HepG2 (cell line): ENCODE measurements around the gene ZNFX1. TPM values are rescaled to one million over a fixed set of nuclear protein-coding genes. Genes with fewer than 3 reads are reported as not detected.

Experiments
- AFF4 ChIP-seq: sonication (generic); formaldehyde crosslinking; IDR thresholded peaks from 2 replicates; pipeline ENCODE4 v1.4.0; 2020; ENCODE audit warnings: missing genetic modification reagents
- ARNT ChIP-seq: fragments of 450-650 bp; IDR thresholded peaks from 2 replicates; pipeline ENCODE4 v1.6.1; 2017
- ATM ChIP-seq: fragments of 450-650 bp; IDR thresholded peaks from 2 replicates; pipeline ENCODE4 v1.7.1; 2017; ENCODE audit warnings: mild to moderate bottlenecking, borderline replicate concordance
- FOXK1 ChIP-seq: sonication (generic); formaldehyde crosslinking; IDR thresholded peaks from 2 replicates; pipeline ENCODE4 v1.4.0; 2020; ENCODE audit warnings: low read depth, missing genetic modification reagents, borderline replicate concordance
- JARID2 ChIP-seq: sonication (generic); formaldehyde crosslinking; IDR thresholded peaks from 2 replicates; pipeline ENCODE4 v1.8.1; 2023; ENCODE audit warnings: missing genetic modification reagents, inconsistent platforms; ENCODE audit not compliant: insufficient replicate concordance
- MLX ChIP-seq: IDR thresholded peaks from 2 replicates; pipeline ENCODE4 v1.6.1; 2016
- NBN ChIP-seq: fragments of 450-650 bp; conservative IDR thresholded peaks from 2 replicates; pipeline ENCODE4 v1.6.1; 2017
- NR2F2 ChIP-seq: IDR thresholded peaks from 2 replicates; pipeline ENCODE4 v1.6.1; 2012; ENCODE audit warnings: low read depth, inconsistent platforms, borderline replicate concordance
- POGZ ChIP-seq: sonication (generic); formaldehyde crosslinking; IDR thresholded peaks from 2 replicates; pipeline ENCODE4 v1.4.0; 2020; ENCODE audit warnings: mild to moderate bottlenecking, missing genetic modification reagents
- SAFB2 ChIP-seq: sonication (generic); formaldehyde crosslinking; IDR thresholded peaks from 2 replicates; pipeline ENCODE4 v1.5.1; 2020; ENCODE audit warnings: missing genetic modification reagents, low read depth, mild to moderate bottlenecking, borderline replicate concordance
- SAP130 ChIP-seq: IDR thresholded peaks from 2 replicates; pipeline ENCODE4 v1.6.1; 2016; ENCODE audit warnings: low read depth
- SOX5 ChIP-seq: IDR thresholded peaks from 2 replicates; pipeline ENCODE4 v1.6.1; 2016; ENCODE audit warnings: borderline replicate concordance
- ZNF124 ChIP-seq: sonication (generic); formaldehyde crosslinking; IDR thresholded peaks from 2 replicates; pipeline ENCODE4 v1.4.0; 2020; ENCODE audit warnings: missing genetic modification reagents
- ZNF550 ChIP-seq: sonication (generic); formaldehyde crosslinking; IDR thresholded peaks from 2 replicates; pipeline ENCODE4 v1.4.0; 2020; ENCODE audit warnings: mild to moderate bottlenecking, missing genetic modification reagents, borderline replicate concordance
- ZNF75D ChIP-seq: sonication (generic); formaldehyde crosslinking; IDR thresholded peaks from 2 replicates; pipeline ENCODE4 v1.8.1; 2023; ENCODE audit warnings: missing genetic modification reagents, mild to moderate bottlenecking, borderline replicate concordance
- polyA plus RNA-seq, 8 experiments: library from polyadenylated mRNA; depleted of rRNA in 3 of 8; stranded (reverse) in 7 of 8; unstranded in 1 of 8; fragments of >200 nt; fragmentation: Illumina TruSeq in 4 of 8; extraction: Trizol in 4 of 8; gene quantifications; 2 replicates each; pipeline versions ENCODE4 v1.2.1 to v1.2.3, GENCODE V29; 2011 to 2016; ENCODE audit warnings: low read depth in 4 of 8, missing spikeins in 1 of 8, mixed read lengths in 1 of 8; ENCODE audit not compliant: insufficient read depth in 1 of 8
- total RNA-seq, 5 experiments: library from RNA; depleted of rRNA; stranded (reverse); fragments of >200 nt; fragmentation: Illumina TruSeq; extraction: Trizol; gene quantifications; 2 replicates each; pipeline ENCODE4 v1.2.3, GENCODE V29; 2016; ENCODE audit warnings: low read depth in 1 of 5
- TF ChIP-seq, protein P1 (sequence below): sonication (generic); formaldehyde crosslinking; conservative IDR thresholded peaks from 2 replicates; pipeline ENCODE4 v1.8.0; 2022; ENCODE audit warnings: low read depth, missing genetic modification reagents
- TF ChIP-seq, protein P2 (sequence below): sonication (generic); formaldehyde crosslinking; IDR thresholded peaks from 2 replicates; pipeline ENCODE4 v1.4.0; 2020; ENCODE audit warnings: missing genetic modification reagents, borderline replicate concordance
- TF ChIP-seq, protein P3 (sequence below): sonication (generic); formaldehyde crosslinking; conservative IDR thresholded peaks from 2 replicates; pipeline ENCODE4 v1.8.0; 2022; ENCODE audit warnings: missing genetic modification reagents

Gene ZNFX1
- total and polyA plus RNA-seq, 2 of the 13 experiments (the other 11 are each of a cell fraction or from before 2014, with no cell fraction given), result 2.9 to 11.1 TPM

GRCh38 chr20:49278036-49278817 lies at the start of gene ZNFX1 (continued):
- TF ChIP-seq, protein P1, sequence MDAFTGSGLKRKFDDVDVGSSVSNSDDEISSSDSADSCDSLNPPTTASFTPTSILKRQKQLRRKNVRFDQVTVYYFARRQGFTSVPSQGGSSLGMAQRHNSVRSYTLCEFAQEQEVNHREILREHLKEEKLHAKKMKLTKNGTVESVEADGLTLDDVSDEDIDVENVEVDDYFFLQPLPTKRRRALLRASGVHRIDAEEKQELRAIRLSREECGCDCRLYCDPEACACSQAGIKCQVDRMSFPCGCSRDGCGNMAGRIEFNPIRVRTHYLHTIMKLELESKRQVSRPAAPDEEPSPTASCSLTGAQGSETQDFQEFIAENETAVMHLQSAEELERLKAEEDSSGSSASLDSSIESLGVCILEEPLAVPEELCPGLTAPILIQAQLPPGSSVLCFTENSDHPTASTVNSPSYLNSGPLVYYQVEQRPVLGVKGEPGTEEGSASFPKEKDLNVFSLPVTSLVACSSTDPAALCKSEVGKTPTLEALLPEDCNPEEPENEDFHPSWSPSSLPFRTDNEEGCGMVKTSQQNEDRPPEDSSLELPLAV (CRISPR knock-in tag), result 0 out of 2 replicates have a peak, but pooled peaks have one; percentile 23
- TF ChIP-seq ARNT (no peak), ATM (peak; percentile 90; the same call in 1 of the 2 replicates), AFF4 (CRISPR knock-in tag) (peak; percentile 100), JARID2 (peak; percentile 99), ZNF75D (CRISPR knock-in tag) (0 out of 2 replicates have a peak, but pooled peaks have one; percentile 74), SOX5 (CRISPR knock-in tag) (peak; percentile 74), ZNF124 (CRISPR knock-in tag) (peak; percentile 83; the same call in 1 of the 2 replicates), MLX (CRISPR knock-in tag) (peak; percentile 73; the same call in 1 of the 2 replicates), FOXK1 (CRISPR knock-in tag) (peak; percentile 89), SAP130 (CRISPR knock-in tag) (peak; percentile 93), SAFB2 (CRISPR knock-in tag) (peak; percentile 92; the same call in 1 of the 2 replicates), NBN (no peak), POGZ (CRISPR knock-in tag) (peak; percentile 84), ZNF550 (CRISPR knock-in tag) (peak; percentile 92), NR2F2 (peak; percentile 73; the same call in 1 of the 2 replicates)
- TF ChIP-seq, protein P2, sequence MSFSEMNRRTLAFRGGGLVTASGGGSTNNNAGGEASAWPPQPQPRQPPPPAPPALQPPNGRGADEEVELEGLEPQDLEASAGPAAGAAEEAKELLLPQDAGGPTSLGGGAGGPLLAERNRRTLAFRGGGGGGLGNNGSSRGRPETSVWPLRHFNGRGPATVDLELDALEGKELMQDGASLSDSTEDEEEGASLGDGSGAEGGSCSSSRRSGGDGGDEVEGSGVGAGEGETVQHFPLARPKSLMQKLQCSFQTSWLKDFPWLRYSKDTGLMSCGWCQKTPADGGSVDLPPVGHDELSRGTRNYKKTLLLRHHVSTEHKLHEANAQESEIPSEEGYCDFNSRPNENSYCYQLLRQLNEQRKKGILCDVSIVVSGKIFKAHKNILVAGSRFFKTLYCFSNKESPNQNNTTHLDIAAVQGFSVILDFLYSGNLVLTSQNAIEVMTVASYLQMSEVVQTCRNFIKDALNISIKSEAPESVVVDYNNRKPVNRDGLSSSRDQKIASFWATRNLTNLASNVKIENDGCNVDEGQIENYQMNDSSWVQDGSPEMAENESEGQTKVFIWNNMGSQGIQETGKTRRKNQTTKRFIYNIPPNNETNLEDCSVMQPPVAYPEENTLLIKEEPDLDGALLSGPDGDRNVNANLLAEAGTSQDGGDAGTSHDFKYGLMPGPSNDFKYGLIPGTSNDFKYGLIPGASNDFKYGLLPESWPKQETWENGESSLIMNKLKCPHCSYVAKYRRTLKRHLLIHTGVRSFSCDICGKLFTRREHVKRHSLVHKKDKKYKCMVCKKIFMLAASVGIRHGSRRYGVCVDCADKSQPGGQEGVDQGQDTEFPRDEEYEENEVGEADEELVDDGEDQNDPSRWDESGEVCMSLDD (CRISPR knock-in tag), result peak; percentile 80
- TF ChIP-seq, protein P3, sequence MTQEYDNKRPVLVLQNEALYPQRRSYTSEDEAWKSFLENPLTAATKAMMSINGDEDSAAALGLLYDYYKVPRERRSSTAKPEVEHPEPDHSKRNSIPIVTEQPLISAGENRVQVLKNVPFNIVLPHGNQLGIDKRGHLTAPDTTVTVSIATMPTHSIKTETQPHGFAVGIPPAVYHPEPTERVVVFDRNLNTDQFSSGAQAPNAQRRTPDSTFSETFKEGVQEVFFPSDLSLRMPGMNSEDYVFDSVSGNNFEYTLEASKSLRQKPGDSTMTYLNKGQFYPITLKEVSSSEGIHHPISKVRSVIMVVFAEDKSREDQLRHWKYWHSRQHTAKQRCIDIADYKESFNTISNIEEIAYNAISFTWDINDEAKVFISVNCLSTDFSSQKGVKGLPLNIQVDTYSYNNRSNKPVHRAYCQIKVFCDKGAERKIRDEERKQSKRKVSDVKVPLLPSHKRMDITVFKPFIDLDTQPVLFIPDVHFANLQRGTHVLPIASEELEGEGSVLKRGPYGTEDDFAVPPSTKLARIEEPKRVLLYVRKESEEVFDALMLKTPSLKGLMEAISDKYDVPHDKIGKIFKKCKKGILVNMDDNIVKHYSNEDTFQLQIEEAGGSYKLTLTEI (CRISPR knock-in tag), result no peak
